GM08714 (cell line): ENCODE results near the gene DOCK4.

Experiments
- H3K4me3 ChIP-seq: fragments of 200-500 bp; sonication (Bioruptor generic); 2 replicates; pipeline ENCODE4 v1.5.1; 2014; ENCODE audit warnings: mild to moderate bottlenecking, low read length, inconsistent platforms
- ZNF274 ChIP-seq: IDR thresholded peaks from 2 replicates; pipeline ENCODE4 v1.6.1; 2012; ENCODE audit warnings: mild to moderate bottlenecking, low read depth, low read length

Gene DOCK4

DNA sequence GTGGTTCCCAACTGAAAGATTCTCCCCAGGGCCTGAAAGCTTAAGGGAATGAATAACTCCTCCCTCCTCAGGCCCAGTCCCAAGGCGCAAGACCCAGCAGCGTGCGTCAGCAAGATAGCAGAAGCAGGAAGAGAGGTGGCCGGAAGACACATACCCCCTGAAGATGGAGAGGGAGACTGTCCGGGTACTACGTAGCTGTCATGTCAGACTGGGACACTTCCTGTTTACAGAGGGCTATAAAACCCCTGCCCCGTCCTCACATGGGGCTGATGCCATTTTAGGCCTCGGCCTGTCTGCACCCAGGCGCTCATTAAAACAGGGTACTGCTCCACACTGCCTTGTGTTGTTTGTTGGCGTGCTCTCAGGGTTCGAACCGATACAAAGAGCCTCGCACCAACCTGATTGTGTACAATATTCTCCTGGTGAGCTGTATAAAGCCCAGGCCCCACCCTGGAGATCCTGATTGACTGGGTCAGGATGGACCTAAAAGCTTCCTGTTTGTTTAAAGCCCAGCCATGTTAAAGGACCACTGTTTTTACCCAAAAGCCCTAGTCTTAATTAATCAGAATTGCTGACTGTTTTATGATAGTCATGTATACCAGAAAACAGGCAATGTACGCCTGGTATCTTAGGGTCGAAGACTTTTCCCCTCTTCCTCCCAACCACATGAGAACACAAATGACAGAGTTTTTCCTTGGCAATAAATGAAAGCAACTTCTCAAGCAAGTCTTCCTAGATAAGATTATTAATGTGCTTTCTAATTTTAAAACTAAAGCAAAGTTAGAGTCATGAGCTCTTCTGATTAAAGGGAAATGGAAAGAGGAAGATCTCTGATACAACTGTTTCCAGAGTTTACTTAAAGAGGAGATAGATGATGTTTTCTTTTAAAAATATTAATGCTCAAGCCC, 251.5 kb downstream of the DOCK4 start:
- TF ChIP-seq ZNF274, result no peak
- no peak overlapping the region for H3K4me3 ChIP-seq

DNA sequence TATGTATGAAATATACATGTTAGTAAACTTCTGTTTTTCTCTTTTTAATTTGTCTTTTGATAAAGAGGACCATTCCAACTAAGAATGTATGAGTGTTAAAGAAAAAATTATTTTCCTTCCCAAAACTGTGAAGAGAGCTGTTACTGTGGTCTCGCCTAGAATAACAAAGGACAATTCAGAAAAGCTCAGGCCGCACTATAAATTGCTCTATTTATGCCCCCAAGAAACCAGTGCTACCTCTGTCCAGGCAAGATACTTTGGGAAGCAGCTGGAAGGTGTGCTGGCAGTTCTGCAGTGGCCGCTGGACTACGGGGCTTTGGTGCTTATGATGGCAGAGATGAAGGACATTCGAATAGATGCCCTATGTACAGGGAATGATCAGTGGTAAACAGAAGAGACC, 252.1 kb downstream of the DOCK4 start:
- no peak overlapping the region for H3K4me3 ChIP-seq
- no peak for TF ChIP-seq ZNF274

DNA sequence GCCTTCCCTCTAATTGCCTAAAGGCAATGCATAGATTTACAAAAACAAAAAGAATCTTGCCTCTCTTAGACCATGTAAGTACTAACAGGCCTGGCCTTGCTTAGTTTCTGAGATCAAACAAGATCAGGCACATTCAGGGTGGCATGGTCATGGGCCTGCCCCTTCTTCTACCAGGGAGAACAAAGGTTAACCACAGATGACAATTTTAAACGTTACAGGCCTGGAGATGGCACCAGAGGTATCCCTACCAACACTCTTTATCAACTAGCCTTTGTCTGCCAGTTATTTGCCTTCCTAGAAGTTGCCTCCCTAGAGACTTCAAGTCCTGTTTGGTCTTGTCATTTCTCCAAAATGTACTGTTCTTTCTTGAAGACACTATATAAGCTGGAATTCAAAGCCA, 252.6 kb downstream of the DOCK4 start:
- no peak for TF ChIP-seq ZNF274
- H3K4me3 ChIP-seq, result no peak overlapping the region

DNA sequence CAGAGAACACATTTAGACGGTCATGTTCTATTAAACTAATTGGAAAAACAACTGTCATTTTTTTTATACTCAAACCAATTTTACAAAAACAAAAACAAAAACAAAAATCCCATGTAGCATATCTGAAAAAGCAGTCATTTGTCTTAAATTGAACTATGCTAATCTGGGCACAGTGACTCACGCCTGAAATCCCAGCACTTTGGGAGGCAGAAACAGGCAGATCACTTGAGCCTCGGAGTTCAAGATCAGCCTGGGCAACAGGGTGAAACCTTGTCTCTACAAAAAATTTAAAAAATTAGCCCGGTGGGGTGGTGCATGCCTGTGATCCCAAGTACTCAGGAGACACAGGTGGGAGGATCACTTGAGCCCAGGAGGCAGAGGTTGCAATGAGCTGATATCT, 253.4 kb downstream of the DOCK4 start:
- no peak for TF ChIP-seq ZNF274
- H3K4me3 ChIP-seq, result no peak overlapping the region

DNA sequence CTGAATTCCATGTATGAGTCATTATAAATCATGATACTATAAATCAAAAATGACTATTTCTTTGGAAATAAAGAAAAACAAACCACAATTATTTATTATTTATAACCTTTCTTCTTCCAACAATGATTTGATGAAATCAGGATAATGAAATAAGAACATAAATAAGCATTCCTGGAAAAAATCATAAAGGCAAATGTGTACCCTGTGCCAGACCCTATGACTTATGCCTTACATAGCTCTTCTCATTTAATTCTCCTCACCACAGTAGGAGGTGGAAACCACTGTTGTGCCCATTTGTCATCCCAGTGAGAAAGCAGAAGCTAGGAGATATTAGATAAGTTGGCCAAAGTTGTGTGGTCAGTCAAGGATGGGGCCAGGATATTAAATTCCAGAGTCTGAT, 255.1 kb downstream of the DOCK4 start:
- TF ChIP-seq ZNF274, result no peak
- H3K4me3 ChIP-seq, result no peak overlapping the region

DNA sequence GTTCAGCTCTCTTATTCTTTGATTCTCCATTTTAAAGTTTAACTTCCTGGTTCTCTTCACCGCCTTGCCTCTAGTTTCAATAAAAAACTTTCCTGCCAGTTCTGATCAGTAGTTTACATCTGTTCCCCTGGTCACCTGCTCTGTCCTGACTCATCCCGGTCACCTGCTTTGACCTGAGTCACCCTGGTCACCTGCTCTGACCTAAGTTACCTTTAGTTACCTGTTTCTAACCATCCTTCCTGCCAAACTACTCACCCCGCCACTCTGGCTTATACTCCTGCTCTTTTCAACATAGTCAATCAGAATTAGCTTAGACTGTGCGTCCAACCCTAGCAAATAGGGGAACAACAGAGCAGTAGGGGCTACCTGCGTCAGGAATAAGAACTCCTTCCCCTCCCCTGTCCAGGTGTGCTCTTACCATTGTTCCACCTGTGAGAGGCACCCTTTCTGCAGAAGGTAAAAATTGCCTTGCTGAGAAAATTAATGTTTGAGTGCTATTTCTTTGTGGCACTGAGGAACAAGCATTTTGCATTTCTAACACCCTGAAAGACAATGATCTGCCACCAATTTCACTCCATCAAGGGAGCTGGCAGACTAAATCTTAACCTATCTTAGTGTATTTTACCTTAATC, 263.6 kb downstream of the DOCK4 start:
- TF ChIP-seq ZNF274, result no peak

DNA sequence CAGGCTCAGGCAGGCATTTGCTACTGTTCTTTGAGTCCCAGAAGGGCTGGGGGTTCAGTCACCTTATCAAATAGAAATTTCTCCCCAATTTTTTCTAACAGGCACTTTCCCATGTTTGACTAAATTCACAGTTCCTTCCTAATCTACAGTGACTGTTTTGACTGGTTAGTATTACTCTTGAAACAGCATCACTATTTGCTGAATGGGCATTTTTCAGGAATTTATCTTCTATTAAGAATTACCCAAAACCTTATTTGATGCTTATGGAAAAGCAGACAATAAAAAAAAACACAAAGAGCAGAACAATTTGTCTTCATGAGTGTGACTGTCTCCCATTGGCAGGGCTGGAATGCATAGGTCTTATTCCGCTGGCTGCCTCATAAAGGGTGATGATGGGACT, 269.0 kb downstream of the DOCK4 start:
- H3K4me3 ChIP-seq, result no peak overlapping the region
- no peak for TF ChIP-seq ZNF274

More for the DNA sequence above, 263.6 kb downstream of the DOCK4 start:
- H3K4me3 ChIP-seq, result no peak overlapping the region

DNA sequence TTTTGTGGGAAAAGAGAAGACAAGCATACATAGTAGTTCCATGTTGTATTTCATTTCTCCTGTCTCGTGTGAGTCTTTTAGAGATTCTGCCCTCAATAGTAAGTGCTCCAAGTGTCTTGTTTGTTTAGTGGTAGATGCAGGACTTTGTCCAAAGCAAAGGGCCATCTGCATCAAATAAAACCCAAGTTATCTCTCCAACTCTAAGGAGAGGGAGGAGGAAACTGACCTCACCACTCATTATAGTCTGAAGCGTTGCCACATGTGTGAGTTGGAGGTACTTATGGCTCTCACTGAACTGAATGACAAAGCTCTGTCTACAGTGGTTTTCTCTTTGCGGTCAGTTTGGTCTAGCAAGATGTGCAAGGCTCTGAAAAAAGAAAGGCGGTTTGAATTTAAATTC, 272.6 kb downstream of the DOCK4 start:
- TF ChIP-seq ZNF274, result no peak
- H3K4me3 ChIP-seq, result no peak overlapping the region

DNA sequence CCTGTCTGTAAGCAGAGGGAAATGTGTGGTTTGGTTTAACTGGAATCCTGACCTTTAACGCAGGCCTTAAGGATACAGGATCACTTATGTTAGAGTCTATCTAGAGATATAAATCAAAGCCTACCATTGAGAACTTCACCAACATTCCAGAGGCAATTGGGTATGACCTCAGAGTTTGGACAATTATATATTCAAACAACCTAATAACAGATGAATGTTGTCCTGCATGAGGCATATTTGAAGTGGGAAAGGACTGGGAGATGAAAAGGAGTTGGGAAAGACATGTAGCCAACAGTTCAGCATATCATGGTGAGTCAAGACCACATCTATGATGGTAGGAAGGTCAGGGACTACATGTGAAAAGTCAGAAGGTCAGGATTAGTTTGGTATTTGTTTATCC, 274.2 kb downstream of the DOCK4 start:
- no peak overlapping the region for H3K4me3 ChIP-seq
- no peak for TF ChIP-seq ZNF274

DNA sequence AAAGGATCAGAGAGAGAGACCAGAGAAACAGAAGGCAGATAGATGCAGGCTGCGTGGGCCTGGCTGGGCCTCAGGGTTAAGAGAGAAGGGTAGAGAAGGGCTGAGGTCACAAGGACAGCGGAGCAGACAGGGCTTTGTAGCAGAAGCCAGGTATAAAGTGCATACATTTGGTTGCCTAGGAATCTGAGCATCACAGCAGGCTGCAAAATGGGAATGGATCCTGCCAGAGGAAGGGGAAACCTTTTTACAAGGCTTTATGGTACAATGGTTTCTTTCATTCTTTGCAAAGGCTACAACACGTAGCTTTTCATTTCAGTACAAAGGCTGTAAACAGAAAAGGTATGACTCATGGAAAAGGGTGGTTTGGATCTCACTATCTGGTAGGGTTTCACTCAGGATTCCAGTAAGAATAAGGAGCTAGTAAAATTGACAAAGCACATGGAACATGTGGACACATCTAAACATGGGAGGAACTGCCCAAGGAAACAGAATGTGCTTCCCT, 275.1 kb downstream of the DOCK4 start:
- H3K4me3 ChIP-seq, result no peak overlapping the region
- no peak for TF ChIP-seq ZNF274

DNA sequence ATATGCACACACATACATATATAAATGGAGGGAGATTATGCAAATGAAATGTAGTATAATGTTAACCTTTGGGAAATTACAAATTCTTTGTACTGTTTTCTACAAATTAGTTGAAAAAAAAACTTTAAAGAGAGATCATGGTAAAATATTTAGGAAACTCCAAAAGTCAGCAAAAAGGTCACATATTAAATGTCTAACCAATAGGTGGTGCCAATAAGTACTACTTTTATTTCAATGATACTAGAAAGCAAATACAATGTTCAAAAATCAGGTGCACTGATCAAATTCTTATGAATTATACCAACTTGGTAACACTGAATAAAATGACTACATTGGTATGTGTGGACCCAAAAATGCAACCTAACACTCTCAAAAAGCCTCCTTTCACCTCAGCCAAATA, 276.9 kb downstream of the DOCK4 start:
- no peak for TF ChIP-seq ZNF274
- no peak overlapping the region for H3K4me3 ChIP-seq

DNA sequence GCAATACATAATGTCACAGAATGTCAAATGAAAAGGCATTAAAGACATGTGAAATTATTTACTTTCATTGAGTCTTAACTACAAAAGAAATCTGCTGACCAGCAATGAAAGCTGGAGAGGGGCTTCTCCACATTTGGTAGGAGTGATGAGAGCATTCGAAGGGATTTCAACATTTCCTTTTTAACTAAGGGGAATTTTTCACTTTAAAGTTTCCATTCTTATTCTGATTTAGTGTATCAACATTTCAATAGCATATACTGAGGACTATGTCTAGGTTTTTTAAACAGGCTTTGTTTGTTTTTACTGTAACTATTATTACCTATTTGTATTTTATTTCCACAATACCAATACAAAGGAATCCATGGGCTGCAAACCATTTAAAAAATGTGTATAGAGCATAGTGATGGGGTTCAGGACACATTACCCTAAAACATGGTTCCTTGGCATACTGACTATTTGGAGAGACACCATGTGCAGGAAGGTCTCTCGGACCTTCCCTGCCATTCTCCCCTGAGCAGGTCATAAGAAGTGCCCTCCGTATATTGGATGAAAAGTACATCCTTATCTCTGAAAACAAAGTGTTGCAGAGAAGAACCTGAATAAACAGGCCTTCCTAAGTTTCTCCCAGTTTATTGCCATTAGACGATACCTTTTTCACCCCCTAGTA, 278.7 kb downstream of the DOCK4 start:
- H3K4me3 ChIP-seq, result no peak overlapping the region

DNA sequence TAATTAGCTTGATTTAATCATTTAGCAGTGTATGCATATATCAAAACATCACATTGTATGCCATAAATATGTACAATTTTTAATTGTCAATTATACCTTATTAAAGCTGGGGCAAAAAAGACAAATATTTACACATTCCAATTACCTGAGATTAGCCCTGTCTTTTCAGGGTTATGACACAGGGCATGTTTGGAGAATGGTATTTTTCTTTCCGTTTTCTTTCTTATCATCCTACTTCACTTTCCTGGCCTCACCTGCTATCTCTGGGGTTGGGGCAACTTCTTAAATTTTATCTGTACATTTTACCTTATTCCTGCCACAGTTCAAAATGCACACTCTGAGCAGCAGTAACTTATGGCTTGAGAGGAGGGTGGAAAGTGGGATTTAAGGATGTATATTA, 285.9 kb downstream of the DOCK4 start:
- no peak overlapping the region for H3K4me3 ChIP-seq
- TF ChIP-seq ZNF274, result no peak

More for the DNA sequence above, 278.7 kb downstream of the DOCK4 start:
- no peak for TF ChIP-seq ZNF274

DNA sequence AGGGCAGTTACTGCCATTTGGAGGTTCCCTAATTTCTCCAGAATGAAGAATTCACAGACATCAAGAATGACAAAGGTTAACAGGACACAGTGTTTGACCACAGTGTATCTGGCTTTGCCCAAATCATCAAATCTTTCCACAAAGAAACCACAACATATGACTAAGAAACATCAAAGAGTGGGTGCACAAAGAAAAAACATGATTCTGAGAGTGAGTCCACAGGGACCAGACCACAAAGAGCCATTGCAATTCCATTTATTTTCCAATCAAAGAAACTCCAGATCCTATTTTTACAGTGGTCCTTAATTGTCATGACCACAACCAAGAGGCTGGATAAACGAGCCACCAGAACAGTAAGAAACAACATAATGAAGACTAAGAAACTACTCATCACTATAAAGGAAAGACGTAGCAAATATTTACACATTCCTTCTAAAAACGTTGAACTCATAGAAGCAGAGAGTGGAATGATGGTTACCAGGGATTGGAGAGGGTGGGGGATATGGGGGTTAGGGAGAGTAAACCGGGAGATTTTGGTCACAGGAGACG, 286.5 kb downstream of the DOCK4 start:
- H3K4me3 ChIP-seq, result no peak overlapping the region
- TF ChIP-seq ZNF274, result no peak
